CD14-positive monocyte (primary cell): ENCODE results near the gene TCF7. TPM values are rescaled to one million over a fixed set of nuclear protein-coding genes. Genes with fewer than 3 reads are reported as not detected.

Experiments
- DNase-seq, 3 donors: peaks; one replicate each; pipeline ENCODE4 v3.0.0-alpha.2; 2011 to 2022
- H2AFZ ChIP-seq: 2 replicates; pipeline ENCODE4 v1.6.0; 2012; ENCODE audit warnings: mild to moderate bottlenecking, low read depth, low read length, inconsistent platforms; ENCODE audit not compliant: insufficient read depth, poor library complexity, severe bottlenecking
- H3K27ac ChIP-seq, 2 donors: 1 replicate in 1 of 2; 2 replicates in 1 of 2; pipeline ENCODE4 v1.5.1; 2012 to 2013; ENCODE audit warnings: low read length in 2 of 2, control low read depth in 1 of 2, inconsistent platforms in 1 of 2, low read depth in 1 of 2, mild to moderate bottlenecking in 1 of 2
- H3K27me3 ChIP-seq, 2 donors: one replicate each; pipeline versions ENCODE4 v1.6.0 to v1.6.1; 2011 to 2013; ENCODE audit warnings: low read length in 2 of 2; ENCODE audit not compliant: control insufficient read depth in 2 of 2, insufficient read depth in 2 of 2
- H3K36me3 ChIP-seq, 2 donors: replicated peaks in 1 of 2; 1 replicate in 1 of 2; 2 replicates in 1 of 2; pipeline versions ENCODE4 v1.5.1 to v1.6.1; 2012 to 2013; ENCODE audit warnings: low read length in 2 of 2, control low read depth in 1 of 2, inconsistent platforms in 1 of 2, mild to moderate bottlenecking in 1 of 2; ENCODE audit not compliant: insufficient read depth in 2 of 2, control insufficient read depth in 1 of 2
- H3K4me1 ChIP-seq, 2 donors: 1 replicate in 1 of 2; 2 replicates in 1 of 2; pipeline versions ENCODE4 v1.5.1 to v1.6.1; 2012 to 2013; ENCODE audit warnings: low read length in 2 of 2, control low read depth in 1 of 2, inconsistent platforms in 1 of 2, mild to moderate bottlenecking in 1 of 2, moderate library complexity in 1 of 2; ENCODE audit not compliant: insufficient read depth in 2 of 2, control insufficient read depth in 1 of 2
- H3K4me2 ChIP-seq: replicated peaks from 2 replicates; pipeline ENCODE3; 2012; ENCODE audit warnings: low read length, moderate library complexity, mild to moderate bottlenecking; ENCODE audit not compliant: poor library complexity, severe bottlenecking; ENCODE audit errors: extremely low read depth
- H3K4me3 ChIP-seq, 3 experiments: fragments of 200-600 bp in 1 of 3; sonication (generic) in 1 of 3; replicated peaks in 1 of 3; 1 replicate in 2 of 3; 2 replicates in 1 of 3; pipeline ENCODE4 v1.5.1; 2011 to 2013; ENCODE audit warnings: low read length in 3 of 3, mild to moderate bottlenecking in 3 of 3, control low read depth in 2 of 3, low read depth in 2 of 3, inconsistent platforms in 1 of 3, moderate library complexity in 1 of 3
- H3K79me2 ChIP-seq: 2 replicates; pipeline ENCODE4 v1.6.0; 2012; ENCODE audit warnings: mild to moderate bottlenecking, control low read depth, inconsistent platforms, low read length, moderate library complexity; ENCODE audit not compliant: insufficient read depth
- H3K9ac ChIP-seq: 2 replicates; pipeline ENCODE4 v1.6.0; 2017; ENCODE audit warnings: low read length, mild to moderate bottlenecking; ENCODE audit not compliant: insufficient read depth, poor library complexity, severe bottlenecking
- H3K9me3 ChIP-seq, 2 donors: replicated peaks in 1 of 2; 1 replicate in 1 of 2; 2 replicates in 1 of 2; pipeline versions ENCODE4 v1.5.1 to v1.6.1; 2012 to 2013; ENCODE audit warnings: low read length in 2 of 2, control low read depth in 1 of 2; ENCODE audit not compliant: control insufficient read depth in 1 of 2, insufficient read depth in 1 of 2
- H4K20me1 ChIP-seq: 2 replicates; pipeline ENCODE4 v1.6.0; 2012; ENCODE audit warnings: mild to moderate bottlenecking, low read length, control low read depth, moderate library complexity; ENCODE audit not compliant: insufficient read depth
- H3K27ac Mint-ChIP-seq, 7 donors: one replicate each; pipeline ENCODE4 v1.8.0; 2020; ENCODE audit warnings: mild to moderate bottlenecking in 7 of 7, mixed read lengths in 7 of 7, moderate library complexity in 6 of 7, inconsistent platforms in 2 of 7
- H3K27me3 Mint-ChIP-seq, 3 donors: one replicate each; pipeline ENCODE4 v1.8.0; 2021 to 2022; ENCODE audit warnings: low read depth in 3 of 3, mild to moderate bottlenecking in 3 of 3, mixed read lengths in 3 of 3, moderate library complexity in 3 of 3, inconsistent platforms in 1 of 3
- H3K36me3 Mint-ChIP-seq, 2 donors: one replicate each; pipeline ENCODE4 v1.8.0; 2020; ENCODE audit warnings: mixed read lengths in 2 of 2, inconsistent platforms in 1 of 2, mild to moderate bottlenecking in 1 of 2
- H3K4me1 Mint-ChIP-seq: one replicate; pipeline ENCODE4 v1.8.0; 2020; ENCODE audit warnings: mild to moderate bottlenecking, mixed read lengths
- H3K4me3 Mint-ChIP-seq, 2 donors: one replicate each; pipeline ENCODE4 v1.8.0; 2020; ENCODE audit warnings: mild to moderate bottlenecking in 2 of 2, mixed read lengths in 2 of 2, moderate library complexity in 1 of 2
- H3K9me3 Mint-ChIP-seq, 7 donors: one replicate each; pipeline ENCODE4 v1.8.0; 2020 to 2022; ENCODE audit warnings: mixed read lengths in 7 of 7, mild to moderate bottlenecking in 6 of 7, moderate library complexity in 6 of 7, inconsistent platforms in 2 of 7
- WGBS: methylation state at CpG from one replicate; pipeline ENCODE4 v1.1.5; 2013; ENCODE audit warnings: missing lambda C conversion rate; ENCODE audit not compliant: insufficient coverage; 5-methylcytosine and 5-hydroxymethylcytosine counted together
- intact Hi-C, 2 donors: fragments of 100-400 bp; cut with micrococcal nuclease; formaldehyde crosslinking; loops; one replicate each; pipeline versions ENCODE4 v1.15.0 to v1.15.1; 2023
- polyA plus RNA-seq, 3 donors: library from polyadenylated mRNA; depleted of rRNA in 1 of 3; unstranded in 2 of 3; stranded (reverse) in 1 of 3; fragments of 300-500 nt in 2 of 3; fragments of >200 nt in 1 of 3; fragmentation: Illumina TruSeq in 2 of 3; gene quantifications; 1 replicate in 2 of 3; 2 replicates in 1 of 3; pipeline ENCODE4 v1.2.3, GENCODE V29; 2012 to 2021
- TF ChIP-seq, protein P1 (sequence below): fragments of 200-600 bp; IDR thresholded peaks from one replicate; pipeline ENCODE4 v1.8.0; 2022; ENCODE audit warnings: antibody characterized with exemption, mild to moderate bottlenecking

Gene TCF7
- polyA plus RNA-seq, 3 donors, result 0.15 to 0.84 (median 0.83) TPM

- H2AFZ ChIP-seq, result no peak overlapping the region
- H3K4me3 Mint-ChIP-seq, result no peak overlapping the region
- DNase-seq, result peak in 1 of 3 donors; percentile 2
- no peaks in the 10 kb centered on the region for H3K9me3 ChIP-seq
- H3K4me1 Mint-ChIP-seq, result peaks cover 13% of the 10 kb centered on the region
- no peak overlapping the region for H3K4me3 ChIP-seq
- no peaks in the 10 kb centered on the region for H3K79me2 ChIP-seq
- intact Hi-C loops, result loop anchor here in 1 of 2 donors (5.0 kb wide), 1 partner anchor 41 kb away; no protein-coding TSS in a partner anchor
- H4K20me1 ChIP-seq, result peaks cover 77% of the 10 kb centered on the region
- no peaks in the 10 kb centered on the region for H3K27me3 ChIP-seq
- H3K27ac ChIP-seq, result no peak overlapping the region
- H3K27me3 Mint-ChIP-seq, result peaks cover 0 to 3% (median 0%) of the 10 kb centered on the region in 3 donors
- no peak overlapping the region for H3K9ac ChIP-seq
- peaks cover 0 to 2% (median 0%) of the 10 kb centered on the region in 7 donors for H3K9me3 Mint-ChIP-seq
- H3K27ac Mint-ChIP-seq, result peak overlapping the region in 2 of 7 donors; percentile 9 to 56
- H3K36me3 ChIP-seq, result peaks cover 33 to 65% of the 10 kb centered on the region in 2 donors
- TF ChIP-seq, protein P1, sequence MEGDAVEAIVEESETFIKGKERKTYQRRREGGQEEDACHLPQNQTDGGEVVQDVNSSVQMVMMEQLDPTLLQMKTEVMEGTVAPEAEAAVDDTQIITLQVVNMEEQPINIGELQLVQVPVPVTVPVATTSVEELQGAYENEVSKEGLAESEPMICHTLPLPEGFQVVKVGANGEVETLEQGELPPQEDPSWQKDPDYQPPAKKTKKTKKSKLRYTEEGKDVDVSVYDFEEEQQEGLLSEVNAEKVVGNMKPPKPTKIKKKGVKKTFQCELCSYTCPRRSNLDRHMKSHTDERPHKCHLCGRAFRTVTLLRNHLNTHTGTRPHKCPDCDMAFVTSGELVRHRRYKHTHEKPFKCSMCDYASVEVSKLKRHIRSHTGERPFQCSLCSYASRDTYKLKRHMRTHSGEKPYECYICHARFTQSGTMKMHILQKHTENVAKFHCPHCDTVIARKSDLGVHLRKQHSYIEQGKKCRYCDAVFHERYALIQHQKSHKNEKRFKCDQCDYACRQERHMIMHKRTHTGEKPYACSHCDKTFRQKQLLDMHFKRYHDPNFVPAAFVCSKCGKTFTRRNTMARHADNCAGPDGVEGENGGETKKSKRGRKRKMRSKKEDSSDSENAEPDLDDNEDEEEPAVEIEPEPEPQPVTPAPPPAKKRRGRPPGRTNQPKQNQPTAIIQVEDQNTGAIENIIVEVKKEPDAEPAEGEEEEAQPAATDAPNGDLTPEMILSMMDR, result no peak
- H3K4me2 ChIP-seq, result no peak overlapping the region
- WGBS, result 100% methylated on average over 12 of the region's 12 CpGs
- H3K36me3 Mint-ChIP-seq, result peaks cover 31 to 56% of the 10 kb centered on the region in 2 donors
- H3K4me1 ChIP-seq, result peaks cover 0 to 7% of the 10 kb centered on the region in 2 donors
Observed at GRCh38 chr5:134142806-134143205, 28.3 kb downstream of the TCF7 start.

DNA sequence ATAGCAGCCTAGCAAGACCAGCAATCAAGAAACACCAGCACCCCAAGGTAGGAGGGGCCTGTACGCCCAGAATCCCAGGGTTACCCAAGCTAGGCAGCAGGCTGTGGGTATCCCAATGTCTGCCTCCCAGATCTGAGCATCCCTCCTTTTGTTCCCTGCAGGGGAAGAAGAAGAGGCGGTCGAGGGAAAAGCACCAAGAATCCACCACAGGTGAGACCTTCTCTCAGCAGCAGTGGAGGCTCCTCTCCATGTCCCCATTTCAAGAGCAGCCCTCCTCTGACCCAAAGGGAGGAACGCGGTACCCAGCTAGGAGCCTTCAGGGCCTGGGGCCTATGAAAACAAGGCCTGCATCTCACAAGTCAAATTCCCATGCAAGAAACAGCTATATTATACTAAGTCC, 28.9 kb downstream of the TCF7 start:
- Mint-ChIP-seq H3K9me3 (no peaks in the 10 kb centered on the region), H3K4me1 (peaks cover 9% of the 10 kb centered on the region), H3K27ac (peak overlapping the region in 1 of 7 donors; percentile 9), H3K36me3 (peaks cover 37 to 62% of the 10 kb centered on the region in 2 donors), H3K4me3 (no peak overlapping the region), H3K27me3 (peaks cover 0 to 3% (median 0%) of the 10 kb centered on the region in 3 donors)
- WGBS, result no CpG with 5 or more reads among the region's 5 CpGs
- no peak overlapping the region for H2AFZ ChIP-seq
- no peaks in the 10 kb centered on the region for H3K9me3 ChIP-seq
- no peak overlapping the region for H3K4me3 ChIP-seq
- TF ChIP-seq, protein P1, result no peak
- H3K36me3 ChIP-seq, result peaks cover 35 to 71% of the 10 kb centered on the region in 2 donors
- intact Hi-C loops, result loop anchor here in 1 of 2 donors (5.0 kb wide), 1 partner anchor 41 kb away; no protein-coding TSS in a partner anchor
- DNase-seq, result peak in 1 of 3 donors; percentile 1
- no peaks in the 10 kb centered on the region for H3K79me2 ChIP-seq
- no peak overlapping the region for H3K9ac ChIP-seq
- H3K4me1 ChIP-seq, result peaks cover 0 to 6% of the 10 kb centered on the region in 2 donors
- no peak overlapping the region for H3K27ac ChIP-seq
- H3K4me2 ChIP-seq, result no peak overlapping the region
- H4K20me1 ChIP-seq, result peaks cover 83% of the 10 kb centered on the region
- H3K27me3 ChIP-seq, result no peaks in the 10 kb centered on the region
